Activated naive CD4-positive, alpha-beta T cell treated with anti-CD3 and anti-CD28 coated beads for 36 hours (primary cell): ENCODE data around the gene CDH26. TPM values are rescaled to one million over a fixed set of nuclear protein-coding genes. Genes with fewer than 3 reads are reported as not detected.
A peak's percentile ranks its signal among the peaks of the same experiment; 100 is the strongest.

Experiments used
- CTCF ChIA-PET: fragments of 350-600 bp; sonication (Branson Sonifier 250); formaldehyde crosslinking; loops from one replicate; lab custom pipeline; 2021; ENCODE audit warnings: antibody characterized with exemption; lab: Charles Lee
- DNase-seq: peaks from one replicate; pipeline ENCODE4 v3.0.0-alpha.2; 2020
- H3K27ac Mint-ChIP-seq: one replicate; pipeline ENCODE4 v1.8.0; 2021; ENCODE audit warnings: mild to moderate bottlenecking, mixed read lengths
- H3K27me3 Mint-ChIP-seq: one replicate; pipeline ENCODE4 v1.8.0; 2021; ENCODE audit warnings: low read depth, mixed read lengths
- H3K36me3 Mint-ChIP-seq: one replicate; pipeline ENCODE4 v1.8.0; 2021; ENCODE audit warnings: low read depth, mixed read lengths
- H3K4me1 Mint-ChIP-seq: one replicate; pipeline ENCODE4 v1.8.0; 2021; ENCODE audit warnings: low read depth, mixed read lengths
- H3K4me3 Mint-ChIP-seq: one replicate; pipeline ENCODE4 v1.8.0; 2021; ENCODE audit warnings: mild to moderate bottlenecking, moderate library complexity, mixed read lengths
- H3K9me3 Mint-ChIP-seq: one replicate; pipeline ENCODE4 v1.8.0; 2021; ENCODE audit warnings: mixed read lengths
- intact Hi-C: fragments of 100-400 bp; cut with micrococcal nuclease; formaldehyde crosslinking; loops from one replicate; pipeline ENCODE4 v1.15.1; 2023
- total RNA-seq, 2 experiments: library from RNA; stranded (reverse); gene quantifications; one replicate each; pipeline ENCODE4 v1.2.3, GENCODE V29; 2021

The CDH26 gene
- total RNA-seq, 2 experiments from 2014 or later = 1.5 to 1.8 TPM

- no peak for DNase-seq
- Mint-ChIP-seq H3K36me3 (no peaks in the 10 kb centered on the region), H3K9me3 (no peaks in the 10 kb centered on the region), H3K27me3 (peaks cover 1% of the 10 kb centered on the region), H3K4me1 (peaks cover 43% of the 10 kb centered on the region), H3K4me3 (no peak overlapping the region), H3K27ac (no peak overlapping the region)
- intact Hi-C loops = no loop called here
- CTCF ChIA-PET = no interaction called here
Observed at GRCh38 chr20:60053818-60054190, 95.6 kb downstream of the CDH26 start.

GRCh38 chr20:60054716-60055634, 96.8 kb downstream of the CDH26 start:
- CTCF ChIA-PET = interaction anchor here (0.5 to 4.1 kb wide), 3 partner anchors 82 to 433 kb away, joined by 5 to 21 read pairs (median 5); no protein-coding TSS in a partner anchor
- intact Hi-C loops = no loop called here

GRCh38 chr20:60055740-60056139, 97.5 kb downstream of the CDH26 start:
- DNase-seq = peak; percentile 66
- CTCF ChIA-PET = interaction anchor here (0.9 to 4.1 kb wide), 6 partner anchors 60 to 1173 kb away, joined by 3 to 21 read pairs (median 3); no protein-coding TSS in a partner anchor
- H3K4me3 Mint-ChIP-seq = peak overlapping the region; percentile 68
- intact Hi-C loops = loop anchor here (2.0 kb wide), 3 partner anchors 81 to 151 kb away; no protein-coding TSS in a partner anchor
- no peaks in the 10 kb centered on the region for H3K9me3 Mint-ChIP-seq
- H3K27ac Mint-ChIP-seq = no peak overlapping the region
- peaks cover 43% of the 10 kb centered on the region for H3K4me1 Mint-ChIP-seq
- no peaks in the 10 kb centered on the region for H3K27me3 Mint-ChIP-seq
- H3K36me3 Mint-ChIP-seq = no peaks in the 10 kb centered on the region

More at GRCh38 chr20:60054716-60055634, 96.8 kb downstream of the CDH26 start:
- DNase-seq = no peak
- H3K36me3 Mint-ChIP-seq = no peaks in the 10 kb centered on the region
- H3K9me3 Mint-ChIP-seq = no peaks in the 10 kb centered on the region
- H3K4me3 Mint-ChIP-seq = peak overlapping the region; percentile 68
- no peaks in the 10 kb centered on the region for H3K27me3 Mint-ChIP-seq
- H3K4me1 Mint-ChIP-seq = peaks cover 43% of the 10 kb centered on the region
- no peak overlapping the region for H3K27ac Mint-ChIP-seq

GRCh38 chr20:60056407-60057122, 98.3 kb downstream of the CDH26 start:
- no peaks in the 10 kb centered on the region for H3K36me3 Mint-ChIP-seq
- H3K4me3 Mint-ChIP-seq = peak overlapping the region; percentile 68
- DNase-seq = no peak
- intact Hi-C loops = loop anchor here (1.0 to 2.0 kb wide), 6 partner anchors 80 to 1207 kb away; no protein-coding TSS in a partner anchor
- no peaks in the 10 kb centered on the region for H3K27me3 Mint-ChIP-seq
- no peaks in the 10 kb centered on the region for H3K9me3 Mint-ChIP-seq
- H3K4me1 Mint-ChIP-seq = peaks cover 43% of the 10 kb centered on the region
- CTCF ChIA-PET = interaction anchor here (0.6 to 4.1 kb wide), 18 partner anchors 12 to 1172 kb away, joined by 3 to 35 read pairs (median 4); partner anchors contain the start of genes FAM217B and PPP1R3D
- no peak overlapping the region for H3K27ac Mint-ChIP-seq

GRCh38 chr20:60057123-60057865, 99.1 kb downstream of the CDH26 start:
- intact Hi-C loops = loop anchor here (1.0 to 2.0 kb wide), 6 partner anchors 80 to 1206 kb away; no protein-coding TSS in a partner anchor
- Mint-ChIP-seq H3K27me3 (no peaks in the 10 kb centered on the region), H3K36me3 (no peaks in the 10 kb centered on the region), H3K27ac (no peak overlapping the region), H3K9me3 (no peaks in the 10 kb centered on the region), H3K4me1 (peaks cover 43% of the 10 kb centered on the region), H3K4me3 (peak overlapping the region; percentile 68)
- DNase-seq = peak; percentile 79
- CTCF ChIA-PET = interaction anchor here (0.5 to 4.1 kb wide), 16 partner anchors 11 to 1171 kb away, joined by 3 to 35 read pairs (median 4); partner anchors contain the start of genes FAM217B and PPP1R3D

GRCh38 chr20:60057866-60058807, 99.9 kb downstream of the CDH26 start:
- peak overlapping the region; percentile 73 for H3K27ac Mint-ChIP-seq
- H3K36me3 Mint-ChIP-seq = no peaks in the 10 kb centered on the region
- H3K27me3 Mint-ChIP-seq = no peaks in the 10 kb centered on the region
- CTCF ChIA-PET = interaction anchor here (0.5 to 4.1 kb wide), 17 partner anchors 10 to 1171 kb away, joined by 3 to 35 read pairs (median 4); partner anchors contain the start of genes FAM217B and PPP1R3D
- DNase-seq = peak; percentile 41
- H3K9me3 Mint-ChIP-seq = no peaks in the 10 kb centered on the region
- intact Hi-C loops = loop anchor here (1.0 to 2.0 kb wide), 6 partner anchors 79 to 1205 kb away; no protein-coding TSS in a partner anchor
- peak overlapping the region; percentile 1 for H3K4me3 Mint-ChIP-seq
- H3K4me1 Mint-ChIP-seq = peaks cover 43% of the 10 kb centered on the region

GRCh38 chr20:60058879-60059278, 100.7 kb downstream of the CDH26 start:
- no peaks in the 10 kb centered on the region for H3K9me3 Mint-ChIP-seq
- no peaks in the 10 kb centered on the region for H3K36me3 Mint-ChIP-seq
- H3K4me1 Mint-ChIP-seq = peaks cover 47% of the 10 kb centered on the region
- no peak overlapping the region for H3K27ac Mint-ChIP-seq
- no peak for DNase-seq
- no peaks in the 10 kb centered on the region for H3K27me3 Mint-ChIP-seq
- CTCF ChIA-PET = interaction anchor here (1.0 to 4.1 kb wide), 5 partner anchors 18 to 205 kb away, joined by 3 to 35 read pairs (median 15); no protein-coding TSS in a partner anchor
- H3K4me3 Mint-ChIP-seq = no peak overlapping the region
- intact Hi-C loops = no loop called here

GRCh38 chr20:60060006-60060557, 101.9 kb downstream of the CDH26 start:
- intact Hi-C loops = no loop called here
- CTCF ChIA-PET = no interaction called here
- Mint-ChIP-seq H3K36me3 (no peaks in the 10 kb centered on the region), H3K4me1 (peaks cover 45% of the 10 kb centered on the region), H3K9me3 (no peaks in the 10 kb centered on the region), H3K27me3 (no peaks in the 10 kb centered on the region), H3K27ac (no peak overlapping the region), H3K4me3 (no peak overlapping the region)
- no peak for DNase-seq

- no peak overlapping the region for H3K27ac Mint-ChIP-seq
- H3K36me3 Mint-ChIP-seq = no peaks in the 10 kb centered on the region
- intact Hi-C loops = no loop called here
- H3K4me1 Mint-ChIP-seq = peaks cover 40% of the 10 kb centered on the region
- H3K27me3 Mint-ChIP-seq = no peaks in the 10 kb centered on the region
- CTCF ChIA-PET = no interaction called here
- no peaks in the 10 kb centered on the region for H3K9me3 Mint-ChIP-seq
- no peak overlapping the region for H3K4me3 Mint-ChIP-seq
- DNase-seq = no peak
Observed at GRCh38 chr20:60060593-60060992, 102.4 kb downstream of the CDH26 start.

- H3K36me3 Mint-ChIP-seq = no peaks in the 10 kb centered on the region
- CTCF ChIA-PET = interaction anchor here (1.7 kb wide), 1 partner anchor 113 kb away, joined by 3 read pairs; no protein-coding TSS in a partner anchor
- H3K27ac Mint-ChIP-seq = no peak overlapping the region
Observed at GRCh38 chr20:60062431-60063047, 104.3 kb downstream of the CDH26 start.

More at GRCh38 chr20:60062431-60063047, 104.3 kb downstream of the CDH26 start:
- H3K4me1 Mint-ChIP-seq = peaks cover 20% of the 10 kb centered on the region
- no peaks in the 10 kb centered on the region for H3K27me3 Mint-ChIP-seq
- H3K4me3 Mint-ChIP-seq = no peak overlapping the region
- intact Hi-C loops = no loop called here
- no peak for DNase-seq
- H3K9me3 Mint-ChIP-seq = no peaks in the 10 kb centered on the region
